Measurements from ENCODE around the gene FADS2. TPM values are rescaled to one million over a fixed set of nuclear protein-coding genes. Genes with fewer than 3 reads are reported as not detected.
A peak's percentile ranks its signal among the peaks of the same experiment; 100 is the strongest.

The FADS2 gene
- total and polyA plus RNA-seq, 9 of the 15 experiments (the other 6 are each of a cell fraction or from before 2014, with no cell fraction given): 2.9 to 42.8 (median 16.2) TPM

DNA sequence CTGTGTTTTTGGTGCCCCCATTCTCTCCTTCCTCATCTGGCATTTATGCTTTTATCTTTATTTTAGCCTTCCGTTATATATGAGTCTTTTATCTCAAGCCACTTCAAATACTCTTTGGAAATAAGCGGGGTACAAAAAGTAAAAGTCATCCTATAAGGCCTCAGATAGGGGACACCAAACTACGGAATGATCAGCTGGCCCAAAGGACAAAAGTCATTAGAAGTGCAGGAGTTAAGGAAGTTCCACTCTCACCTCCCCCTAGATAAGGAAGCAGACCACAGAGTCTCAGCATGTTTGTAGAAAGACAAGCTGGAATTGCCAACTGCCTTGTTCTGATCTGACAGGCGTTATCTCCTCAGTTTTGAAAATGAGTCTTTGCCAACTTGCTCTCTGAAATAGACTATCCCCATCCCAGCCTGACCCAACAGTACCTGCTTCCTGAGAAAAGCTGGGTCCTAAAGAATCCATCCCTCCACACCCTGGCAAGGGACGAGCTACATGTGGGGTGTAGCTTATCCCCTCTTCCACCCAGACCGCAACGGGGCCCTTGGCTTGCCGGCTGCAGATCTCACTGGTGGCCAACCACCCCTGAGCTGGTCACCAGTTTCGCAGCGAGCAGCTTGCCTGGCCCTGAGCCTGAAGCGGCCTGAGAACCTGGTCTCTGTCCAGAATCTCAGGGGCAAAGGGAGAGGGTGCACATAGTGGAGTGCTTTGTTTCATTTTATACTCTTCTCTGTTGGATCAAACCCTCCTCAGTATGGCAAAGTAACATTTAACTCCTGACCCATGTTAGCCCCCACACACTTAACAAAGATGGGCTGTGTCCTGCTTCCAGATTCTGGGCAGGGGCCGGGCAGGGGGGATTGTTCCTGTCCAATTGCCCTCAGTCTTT, 13.8 kb downstream of the FADS2 start (continued):
- TF ChIP-seq, protein P1, sequence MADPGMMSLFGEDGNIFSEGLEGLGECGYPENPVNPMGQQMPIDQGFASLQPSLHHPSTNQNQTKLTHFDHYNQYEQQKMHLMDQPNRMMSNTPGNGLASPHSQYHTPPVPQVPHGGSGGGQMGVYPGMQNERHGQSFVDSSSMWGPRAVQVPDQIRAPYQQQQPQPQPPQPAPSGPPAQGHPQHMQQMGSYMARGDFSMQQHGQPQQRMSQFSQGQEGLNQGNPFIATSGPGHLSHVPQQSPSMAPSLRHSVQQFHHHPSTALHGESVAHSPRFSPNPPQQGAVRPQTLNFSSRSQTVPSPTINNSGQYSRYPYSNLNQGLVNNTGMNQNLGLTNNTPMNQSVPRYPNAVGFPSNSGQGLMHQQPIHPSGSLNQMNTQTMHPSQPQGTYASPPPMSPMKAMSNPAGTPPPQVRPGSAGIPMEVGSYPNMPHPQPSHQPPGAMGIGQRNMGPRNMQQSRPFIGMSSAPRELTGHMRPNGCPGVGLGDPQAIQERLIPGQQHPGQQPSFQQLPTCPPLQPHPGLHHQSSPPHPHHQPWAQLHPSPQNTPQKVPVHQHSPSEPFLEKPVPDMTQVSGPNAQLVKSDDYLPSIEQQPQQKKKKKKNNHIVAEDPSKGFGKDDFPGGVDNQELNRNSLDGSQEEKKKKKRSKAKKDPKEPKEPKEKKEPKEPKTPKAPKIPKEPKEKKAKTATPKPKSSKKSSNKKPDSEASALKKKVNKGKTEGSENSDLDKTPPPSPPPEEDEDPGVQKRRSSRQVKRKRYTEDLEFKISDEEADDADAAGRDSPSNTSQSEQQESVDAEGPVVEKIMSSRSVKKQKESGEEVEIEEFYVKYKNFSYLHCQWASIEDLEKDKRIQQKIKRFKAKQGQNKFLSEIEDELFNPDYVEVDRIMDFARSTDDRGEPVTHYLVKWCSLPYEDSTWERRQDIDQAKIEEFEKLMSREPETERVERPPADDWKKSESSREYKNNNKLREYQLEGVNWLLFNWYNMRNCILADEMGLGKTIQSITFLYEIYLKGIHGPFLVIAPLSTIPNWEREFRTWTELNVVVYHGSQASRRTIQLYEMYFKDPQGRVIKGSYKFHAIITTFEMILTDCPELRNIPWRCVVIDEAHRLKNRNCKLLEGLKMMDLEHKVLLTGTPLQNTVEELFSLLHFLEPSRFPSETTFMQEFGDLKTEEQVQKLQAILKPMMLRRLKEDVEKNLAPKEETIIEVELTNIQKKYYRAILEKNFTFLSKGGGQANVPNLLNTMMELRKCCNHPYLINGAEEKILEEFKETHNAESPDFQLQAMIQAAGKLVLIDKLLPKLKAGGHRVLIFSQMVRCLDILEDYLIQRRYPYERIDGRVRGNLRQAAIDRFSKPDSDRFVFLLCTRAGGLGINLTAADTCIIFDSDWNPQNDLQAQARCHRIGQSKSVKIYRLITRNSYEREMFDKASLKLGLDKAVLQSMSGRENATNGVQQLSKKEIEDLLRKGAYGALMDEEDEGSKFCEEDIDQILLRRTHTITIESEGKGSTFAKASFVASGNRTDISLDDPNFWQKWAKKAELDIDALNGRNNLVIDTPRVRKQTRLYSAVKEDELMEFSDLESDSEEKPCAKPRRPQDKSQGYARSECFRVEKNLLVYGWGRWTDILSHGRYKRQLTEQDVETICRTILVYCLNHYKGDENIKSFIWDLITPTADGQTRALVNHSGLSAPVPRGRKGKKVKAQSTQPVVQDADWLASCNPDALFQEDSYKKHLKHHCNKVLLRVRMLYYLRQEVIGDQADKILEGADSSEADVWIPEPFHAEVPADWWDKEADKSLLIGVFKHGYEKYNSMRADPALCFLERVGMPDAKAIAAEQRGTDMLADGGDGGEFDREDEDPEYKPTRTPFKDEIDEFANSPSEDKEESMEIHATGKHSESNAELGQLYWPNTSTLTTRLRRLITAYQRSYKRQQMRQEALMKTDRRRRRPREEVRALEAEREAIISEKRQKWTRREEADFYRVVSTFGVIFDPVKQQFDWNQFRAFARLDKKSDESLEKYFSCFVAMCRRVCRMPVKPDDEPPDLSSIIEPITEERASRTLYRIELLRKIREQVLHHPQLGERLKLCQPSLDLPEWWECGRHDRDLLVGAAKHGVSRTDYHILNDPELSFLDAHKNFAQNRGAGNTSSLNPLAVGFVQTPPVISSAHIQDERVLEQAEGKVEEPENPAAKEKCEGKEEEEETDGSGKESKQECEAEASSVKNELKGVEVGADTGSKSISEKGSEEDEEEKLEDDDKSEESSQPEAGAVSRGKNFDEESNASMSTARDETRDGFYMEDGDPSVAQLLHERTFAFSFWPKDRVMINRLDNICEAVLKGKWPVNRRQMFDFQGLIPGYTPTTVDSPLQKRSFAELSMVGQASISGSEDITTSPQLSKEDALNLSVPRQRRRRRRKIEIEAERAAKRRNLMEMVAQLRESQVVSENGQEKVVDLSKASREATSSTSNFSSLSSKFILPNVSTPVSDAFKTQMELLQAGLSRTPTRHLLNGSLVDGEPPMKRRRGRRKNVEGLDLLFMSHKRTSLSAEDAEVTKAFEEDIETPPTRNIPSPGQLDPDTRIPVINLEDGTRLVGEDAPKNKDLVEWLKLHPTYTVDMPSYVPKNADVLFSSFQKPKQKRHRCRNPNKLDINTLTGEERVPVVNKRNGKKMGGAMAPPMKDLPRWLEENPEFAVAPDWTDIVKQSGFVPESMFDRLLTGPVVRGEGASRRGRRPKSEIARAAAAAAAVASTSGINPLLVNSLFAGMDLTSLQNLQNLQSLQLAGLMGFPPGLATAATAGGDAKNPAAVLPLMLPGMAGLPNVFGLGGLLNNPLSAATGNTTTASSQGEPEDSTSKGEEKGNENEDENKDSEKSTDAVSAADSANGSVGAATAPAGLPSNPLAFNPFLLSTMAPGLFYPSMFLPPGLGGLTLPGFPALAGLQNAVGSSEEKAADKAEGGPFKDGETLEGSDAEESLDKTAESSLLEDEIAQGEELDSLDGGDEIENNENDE (IDR thresholded peaks at IDR 0.05; ENCODE audit: low read depth, low read length): no peak
- TF ChIP-seq MEF2D (tag; conservative IDR thresholded peaks at IDR 0.05; ENCODE audit: low read depth) (peak; percentile 38; the same call in 1 of the 2 replicates), BCL6 (CRISPR knock-in tag; IDR thresholded peaks at IDR 0.05) (no peak), LCOR (CRISPR knock-in tag; IDR thresholded peaks at IDR 0.05) (peak; percentile 84), RBBP5 (IDR thresholded peaks at IDR 0.05; ENCODE audit: borderline replicate concordance, insufficient read depth, low read length, poor library complexity, severe bottlenecking) (peak; percentile 83), HNRNPLL (IDR thresholded peaks at IDR 0.05; ENCODE audit: low read depth, low read length, poor library complexity, severe bottlenecking) (no peak), ZNF263 (CRISPR knock-in tag; IDR thresholded peaks at IDR 0.05; ENCODE audit: borderline replicate concordance) (no peak; the same call in 1 of the 2 replicates), POLR3A (IDR thresholded peaks at IDR 0.05; ENCODE audit: borderline replicate concordance, extremely low read depth, insufficient read depth, insufficient read length) (no peak), HSF4 (CRISPR knock-in tag; IDR thresholded peaks at IDR 0.05; ENCODE audit: borderline replicate concordance) (peak; percentile 42; the same call in 1 of the 2 replicates), NFRKB (IDR thresholded peaks at IDR 0.05; ENCODE audit: low read depth) (peak; percentile 82), BRF1 (IDR thresholded peaks at IDR 0.05; ENCODE audit: borderline replicate concordance, extremely low read depth, insufficient read length) (no peak), ZNF140 (CRISPR knock-in tag; IDR thresholded peaks at IDR 0.05) (no peak)
- TF ChIP-seq, protein P2, sequence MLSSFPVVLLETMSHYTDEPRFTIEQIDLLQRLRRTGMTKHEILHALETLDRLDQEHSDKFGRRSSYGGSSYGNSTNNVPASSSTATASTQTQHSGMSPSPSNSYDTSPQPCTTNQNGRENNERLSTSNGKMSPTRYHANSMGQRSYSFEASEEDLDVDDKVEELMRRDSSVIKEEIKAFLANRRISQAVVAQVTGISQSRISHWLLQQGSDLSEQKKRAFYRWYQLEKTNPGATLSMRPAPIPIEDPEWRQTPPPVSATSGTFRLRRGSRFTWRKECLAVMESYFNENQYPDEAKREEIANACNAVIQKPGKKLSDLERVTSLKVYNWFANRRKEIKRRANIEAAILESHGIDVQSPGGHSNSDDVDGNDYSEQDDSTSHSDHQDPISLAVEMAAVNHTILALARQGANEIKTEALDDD (IDR thresholded peaks at IDR 0.05): peak; percentile 83
